NCI-H128 (cell line): ENCODE results near the gene KCNK5.

ENCODE experiments used
- DNase-seq: peaks from one replicate; lab custom pipeline; 2025; ENCODE audit not compliant: unreplicated experiment; lab: John Stamatoyannopoulos, UW

The KCNK5 gene

DNA sequence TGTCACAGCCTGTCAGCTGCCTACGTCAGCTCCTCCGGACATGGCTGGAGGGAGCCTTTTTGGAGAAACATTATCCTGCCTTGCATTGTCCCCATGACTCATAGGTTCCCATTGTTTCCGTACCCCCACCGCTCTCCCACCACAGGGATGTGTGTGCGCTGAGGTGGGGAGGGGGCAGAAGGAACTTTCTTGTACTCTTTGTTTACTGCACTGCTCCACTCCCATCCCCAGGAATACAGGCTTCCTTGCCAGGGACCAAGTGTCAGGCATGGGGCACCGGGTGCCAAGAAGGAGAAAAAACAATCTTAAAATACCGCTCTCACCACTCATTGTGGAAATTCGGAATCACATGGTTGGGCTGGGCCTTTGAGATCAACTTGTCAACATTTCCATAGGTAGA is 51.0 kb downstream of the KCNK5 start:
- no peak for DNase-seq

DNA sequence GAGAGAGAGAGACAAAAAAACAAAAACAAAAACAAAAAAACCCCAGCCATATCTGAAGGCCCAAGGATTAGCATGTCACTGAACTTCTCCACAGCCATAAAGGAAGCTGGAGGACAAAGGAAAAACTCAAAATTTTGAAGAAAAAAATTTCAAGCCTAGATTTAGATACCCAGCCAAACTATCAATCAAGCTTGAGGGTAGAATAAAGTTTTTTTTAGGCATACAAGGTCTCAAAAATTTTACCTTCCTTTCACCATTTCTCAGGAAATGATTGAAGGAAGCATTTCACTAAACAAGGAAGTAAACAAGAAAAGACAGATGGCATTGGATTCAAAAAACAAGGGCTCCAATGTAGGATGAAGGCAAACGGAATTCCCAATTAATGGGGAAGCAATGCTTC is 52.1 kb downstream of the KCNK5 start:
- DNase-seq, result no peak

DNA sequence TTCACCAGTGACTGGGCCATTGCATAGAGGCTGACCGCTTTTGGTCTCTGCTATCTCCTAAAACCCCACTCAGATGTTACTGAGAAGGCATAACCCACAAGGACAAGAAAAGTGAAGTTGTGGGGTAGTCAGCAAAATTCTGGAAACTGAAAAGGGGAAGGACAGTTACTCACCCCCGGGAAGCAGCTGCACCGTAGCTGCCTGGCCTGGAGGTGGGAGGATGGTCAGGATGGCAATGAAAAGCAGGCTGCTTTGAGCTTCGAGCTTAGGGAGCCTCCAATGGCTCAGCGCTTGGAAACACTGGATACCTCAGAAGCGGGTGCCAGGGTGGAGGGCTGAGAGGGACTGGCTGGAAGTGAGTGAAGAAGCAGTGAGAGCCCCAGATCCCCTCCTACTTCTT is 56.0 kb downstream of the KCNK5 start:
- no peak for DNase-seq

DNA sequence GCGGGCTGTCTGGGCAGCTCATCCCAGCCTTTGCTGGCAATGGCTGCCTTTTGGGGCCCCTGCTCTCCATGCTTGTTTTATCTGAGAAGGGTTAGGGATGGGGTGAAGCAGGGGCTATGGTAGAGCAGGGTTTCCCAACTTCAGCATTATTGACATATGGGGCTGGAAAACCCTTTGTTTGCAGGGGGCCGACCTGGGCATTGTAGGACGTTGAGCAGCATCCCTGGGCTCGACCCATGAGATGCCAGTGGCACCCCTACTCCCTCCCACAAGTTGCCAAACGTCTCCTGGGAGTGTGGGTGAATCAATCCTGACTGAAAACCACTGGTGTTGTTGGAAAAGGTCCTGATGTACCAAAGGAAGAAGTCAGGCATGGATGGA is 56.9 kb downstream of the KCNK5 start:
- DNase-seq, result no peak

DNA sequence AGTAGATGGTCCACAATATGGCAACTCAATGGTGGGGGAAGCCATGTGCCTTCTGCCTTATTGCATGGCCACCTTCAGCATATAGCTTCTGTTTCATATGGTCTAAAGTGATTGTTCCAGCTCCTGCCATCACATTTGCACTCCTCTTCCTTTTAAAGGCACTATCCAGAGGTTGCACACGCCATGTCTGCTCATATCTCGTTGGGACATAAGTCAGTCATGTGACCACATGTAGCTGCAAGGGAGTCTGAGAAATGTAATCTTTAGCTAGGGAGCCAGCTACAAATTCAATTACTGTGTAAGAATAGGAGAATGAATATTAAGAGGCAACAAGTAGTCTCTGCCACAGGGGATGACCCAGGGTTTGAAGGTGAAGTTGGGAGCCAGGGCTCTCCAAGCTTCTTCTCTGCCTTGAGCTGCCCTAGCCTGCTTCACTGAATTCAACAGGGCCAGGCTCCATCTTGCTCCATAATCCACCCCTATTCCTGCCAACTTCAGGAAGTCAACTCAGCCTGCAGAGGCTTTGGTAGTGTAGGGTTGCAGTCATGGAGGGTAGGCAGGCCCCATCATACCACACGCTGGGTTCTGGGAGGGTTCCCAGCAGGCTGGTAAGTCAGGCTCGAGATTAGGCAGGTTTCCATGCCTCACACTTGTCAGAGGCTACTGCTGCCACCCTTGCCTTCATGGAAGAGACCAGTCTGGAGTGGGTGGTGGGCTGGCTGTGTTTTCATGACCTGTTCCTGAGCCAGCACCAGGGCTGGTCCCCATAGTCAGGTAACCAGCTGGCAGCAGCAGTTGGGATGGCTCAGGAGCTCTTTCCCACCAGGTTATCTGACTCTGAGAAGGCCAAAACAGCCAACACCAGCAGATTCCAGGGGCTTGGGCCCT is 57.5 kb downstream of the KCNK5 start:
- DNase-seq, result no peak

GRCh38 chr6:39170860-39171259 is 58.4 kb downstream of the KCNK5 start:
- DNase-seq, result no peak

DNA sequence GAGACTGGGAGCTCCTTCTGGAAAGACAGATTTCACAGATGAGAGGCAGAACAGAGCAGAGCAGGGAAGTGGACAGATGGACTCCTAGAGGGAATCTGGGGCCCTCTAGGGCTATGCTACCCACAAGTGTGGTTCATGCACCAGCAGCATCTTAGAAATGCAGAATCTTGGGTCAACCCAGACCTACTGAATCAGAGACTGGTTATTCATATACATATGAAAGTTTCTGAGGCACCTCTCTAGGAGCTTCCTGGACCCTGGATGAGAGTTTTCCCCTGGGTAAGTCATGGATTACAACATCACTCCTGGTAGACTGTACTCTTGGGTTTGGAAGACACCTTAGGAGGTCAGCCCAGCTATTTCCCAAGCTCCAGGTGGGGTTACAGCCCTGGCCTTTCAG is 58.9 kb downstream of the KCNK5 start:
- no peak for DNase-seq

- no peak for DNase-seq
Observed at GRCh38 chr6:39169448-39170344, 59.6 kb downstream of the KCNK5 start.

GRCh38 chr6:39167866-39168625 is 61.2 kb downstream of the KCNK5 start:
- DNase-seq, result no peak

GRCh38 chr6:39167321-39167720 is 62.0 kb downstream of the KCNK5 start:
- no peak for DNase-seq

DNA sequence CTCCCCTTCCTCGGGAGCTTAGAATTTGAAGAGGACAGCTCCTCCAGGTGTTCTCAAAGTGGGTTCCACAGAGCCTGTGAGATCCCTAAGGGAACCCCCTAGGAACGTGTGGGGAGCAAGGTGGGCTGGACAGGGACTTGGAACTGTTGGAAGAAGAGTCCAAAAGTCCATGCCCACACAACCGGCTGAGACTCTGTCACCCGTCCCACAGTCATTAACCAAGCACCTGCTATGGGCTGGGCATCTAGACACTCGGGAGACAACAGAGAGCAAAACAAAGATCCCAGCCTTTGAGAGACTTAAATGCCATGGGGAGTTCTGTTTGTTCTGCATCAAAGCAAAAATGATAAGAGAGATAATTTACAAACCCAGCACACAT is 62.4 kb downstream of the KCNK5 start:
- DNase-seq, result no peak

- DNase-seq, result peak; percentile 53
Observed at GRCh38 chr6:39166189-39166911, 62.9 kb downstream of the KCNK5 start.

- no peak for DNase-seq
Observed at GRCh38 chr6:39157511-39157910, 71.8 kb downstream of the KCNK5 start.

- DNase-seq, result no peak
Observed at GRCh38 chr6:39156801-39157200, 72.5 kb downstream of the KCNK5 start.

DNA sequence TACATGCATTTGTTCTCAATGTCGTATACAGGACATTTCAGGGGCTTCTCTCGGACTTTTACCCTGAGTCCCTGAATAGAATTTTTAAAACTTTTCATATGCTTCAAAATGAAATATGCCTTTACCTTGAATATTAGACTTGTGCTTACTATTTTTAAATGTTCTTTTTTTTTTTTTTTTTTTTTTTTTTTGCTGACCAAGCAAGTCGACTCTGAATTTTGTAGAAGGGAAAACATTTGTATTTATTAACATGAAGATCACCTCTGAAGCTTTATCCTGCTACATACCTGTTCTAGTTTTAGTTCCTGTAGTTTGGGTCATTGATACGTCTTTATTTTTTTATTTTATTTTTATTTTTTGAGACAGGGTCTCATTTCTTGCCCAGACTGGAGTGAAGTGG is 74.6 kb downstream of the KCNK5 start:
- no peak for DNase-seq

GRCh38 chr6:39153766-39154397 is 75.4 kb downstream of the KCNK5 start:
- no peak for DNase-seq

- DNase-seq, result no peak
Observed at GRCh38 chr6:39152262-39152661, 77.0 kb downstream of the KCNK5 start.

DNA sequence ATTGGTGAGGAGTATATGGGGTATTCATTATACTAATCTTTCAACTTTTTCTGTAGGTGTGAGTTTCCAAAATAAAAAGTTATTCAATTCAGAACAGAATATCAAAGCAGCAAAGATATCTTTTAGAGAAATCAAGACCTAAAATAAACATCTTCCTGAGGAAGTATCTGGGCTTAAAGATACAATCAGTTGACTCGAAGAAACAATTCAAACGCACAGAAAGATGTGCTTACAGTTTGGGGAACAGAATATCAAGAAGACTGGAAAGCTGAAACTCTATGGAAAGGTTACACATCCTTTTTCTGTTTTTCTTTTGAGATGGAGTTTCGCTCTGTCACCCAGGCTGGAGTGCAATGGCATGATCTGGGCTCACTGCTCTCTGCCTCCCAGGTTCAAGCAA is 78.1 kb downstream of the KCNK5 start:
- DNase-seq, result no peak

- DNase-seq, result no peak
Observed at GRCh38 chr6:39144481-39145173, 84.6 kb downstream of the KCNK5 start.
